MV-4-11 (cell line): ENCODE results near the gene UBLCP1.
A peak's percentile ranks its signal among the peaks of the same experiment; 100 is the strongest.
"Not testable (repeated sequence)": the region's sequence is repeated elsewhere in the genome, so short reads cannot be mapped to it uniquely, and the experiment has no call there.

Source experiments
- DNase-seq: peaks from one replicate; lab custom pipeline; 2025; lab: John Stamatoyannopoulos, UW

Gene UBLCP1, protein sequence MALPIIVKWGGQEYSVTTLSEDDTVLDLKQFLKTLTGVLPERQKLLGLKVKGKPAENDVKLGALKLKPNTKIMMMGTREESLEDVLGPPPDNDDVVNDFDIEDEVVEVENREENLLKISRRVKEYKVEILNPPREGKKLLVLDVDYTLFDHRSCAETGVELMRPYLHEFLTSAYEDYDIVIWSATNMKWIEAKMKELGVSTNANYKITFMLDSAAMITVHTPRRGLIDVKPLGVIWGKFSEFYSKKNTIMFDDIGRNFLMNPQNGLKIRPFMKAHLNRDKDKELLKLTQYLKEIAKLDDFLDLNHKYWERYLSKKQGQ

DNA sequence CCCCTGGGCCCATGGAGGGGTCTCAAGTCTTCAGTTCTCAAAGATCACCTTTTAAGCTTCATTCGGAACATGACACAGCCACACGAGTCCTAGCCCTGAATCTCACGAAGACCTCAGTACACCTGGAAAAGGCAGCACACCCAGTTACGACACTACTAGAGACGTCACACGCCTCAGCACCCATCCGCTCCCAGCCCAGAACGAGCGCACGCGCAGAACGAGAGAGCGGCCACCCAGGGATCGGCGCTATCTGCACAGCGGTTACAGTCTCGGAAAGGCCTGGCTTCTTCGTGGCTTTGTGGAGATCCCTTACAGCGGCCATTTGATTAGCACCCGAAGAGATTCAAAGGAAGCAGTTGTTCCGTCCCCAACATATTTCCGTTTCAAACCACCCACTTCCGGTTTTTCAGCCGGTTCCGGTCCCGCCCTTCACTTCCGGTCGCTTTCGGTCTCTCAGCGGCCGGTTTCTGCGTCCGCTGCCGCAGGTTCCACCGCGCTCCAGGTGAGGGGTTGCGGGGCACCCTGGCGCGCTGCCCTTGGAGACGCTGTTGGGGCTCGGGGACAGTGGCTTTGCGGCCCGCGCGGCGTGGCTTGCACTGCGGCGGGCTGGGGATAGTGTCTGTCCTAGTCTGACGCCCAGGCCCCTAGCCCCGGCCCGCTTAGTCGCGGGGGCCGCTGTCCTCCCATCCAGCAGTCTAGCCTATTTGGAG lies at the start of gene UBLCP1:
TSS of gene UBLCP1 (plus strand) at position 432 of the 710 bp plus-strand sequence. CDS start 5,626 bp downstream, outside the sequence.
- peak; percentile 77 for DNase-seq

DNA sequence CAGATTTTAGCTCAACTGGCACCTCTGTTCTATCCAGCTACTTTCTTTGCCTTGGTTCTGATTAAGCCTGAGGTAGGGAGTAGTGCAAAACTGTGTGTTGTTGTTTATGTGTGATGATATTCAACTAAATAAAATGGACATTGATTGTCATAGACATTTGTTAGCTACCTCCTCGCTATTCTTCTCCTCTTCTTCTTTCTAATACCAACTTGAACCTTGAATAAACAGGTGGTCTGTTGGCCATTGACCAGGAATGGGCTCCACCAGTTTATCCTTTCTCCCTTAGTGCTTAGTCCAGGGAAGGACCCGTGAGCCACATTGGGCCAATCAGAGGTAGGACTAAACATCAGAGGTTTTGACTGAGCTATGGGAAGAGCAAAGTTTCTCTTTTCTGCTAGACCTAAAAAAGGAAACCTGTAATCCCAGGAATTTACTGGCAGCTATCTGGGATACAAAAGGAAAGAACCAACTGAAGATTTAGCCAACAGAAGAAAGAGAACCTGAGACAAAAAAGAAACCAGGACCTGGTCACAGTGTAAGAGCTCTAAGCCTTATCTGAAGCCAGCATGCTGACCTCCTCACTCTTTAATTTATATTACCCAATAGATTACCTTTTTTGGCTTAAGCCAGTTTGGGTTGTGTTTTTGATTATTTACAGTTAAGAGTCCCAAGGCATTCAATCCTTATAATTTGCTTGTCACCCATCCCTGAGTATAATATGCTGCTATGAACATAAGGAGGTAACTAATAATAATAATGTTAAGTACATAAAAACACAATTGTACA lies 48.4 kb upstream of the UBLCP1 start:
- no peak for DNase-seq

DNA sequence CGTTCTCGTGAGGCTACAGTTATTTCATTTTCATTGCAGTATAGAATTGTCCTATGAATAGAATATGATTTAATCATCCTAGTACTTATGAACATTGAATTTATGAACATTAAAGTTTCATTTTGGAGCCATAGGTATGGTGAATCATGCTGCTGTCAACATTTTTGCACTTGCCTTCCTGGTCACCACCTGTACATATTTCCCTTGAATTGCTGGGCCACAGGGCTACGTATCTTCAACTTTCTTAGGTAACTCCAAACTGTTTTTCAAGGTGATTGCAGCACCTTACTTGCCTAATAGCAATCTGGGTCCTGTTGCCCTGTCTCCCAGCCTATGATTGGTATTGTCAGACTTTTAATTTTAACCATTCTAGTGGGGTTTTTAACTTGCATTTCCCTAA lies 47.2 kb upstream of the UBLCP1 start:
- no peak for DNase-seq

DNA sequence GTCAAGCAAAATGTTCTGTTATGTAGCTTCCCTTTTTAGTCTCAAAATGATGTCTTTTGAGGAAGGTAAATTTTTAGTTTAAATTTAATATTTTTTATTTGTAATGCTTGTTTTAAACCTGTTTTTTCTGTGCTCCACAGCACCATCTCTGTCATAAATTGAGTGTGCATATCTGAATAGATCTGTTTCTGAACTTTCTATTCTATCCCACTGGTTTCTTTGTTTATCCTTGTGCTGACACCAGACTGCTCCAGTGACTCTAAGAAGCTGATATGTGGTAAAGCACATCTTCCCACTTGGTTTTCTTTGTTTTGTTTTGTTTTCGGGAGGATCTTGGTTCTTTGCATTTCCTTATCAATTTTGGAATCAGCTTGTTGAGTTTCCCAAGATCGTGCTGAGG lies 46.6 kb upstream of the UBLCP1 start:
- no peak for DNase-seq

DNA sequence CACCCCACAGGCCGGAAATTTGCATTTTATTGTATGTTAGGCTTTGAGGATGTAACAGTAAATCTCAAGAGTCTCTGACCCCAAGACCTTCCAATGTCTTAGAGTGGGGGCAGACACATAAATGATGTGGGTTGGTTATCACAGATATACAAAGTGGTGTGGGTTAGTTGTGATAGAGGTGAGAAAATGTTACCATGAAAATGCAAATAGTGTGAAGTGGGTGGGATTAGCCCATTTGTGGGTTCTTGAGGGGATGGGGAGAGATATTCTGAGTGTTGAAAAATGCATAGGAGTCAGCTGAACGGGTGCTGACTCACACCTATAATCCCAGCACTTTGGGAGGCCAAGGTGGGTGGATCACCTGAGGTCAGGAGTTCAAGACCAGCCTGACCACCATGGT lies 45.9 kb upstream of the UBLCP1 start:
- DNase-seq = no peak

DNA sequence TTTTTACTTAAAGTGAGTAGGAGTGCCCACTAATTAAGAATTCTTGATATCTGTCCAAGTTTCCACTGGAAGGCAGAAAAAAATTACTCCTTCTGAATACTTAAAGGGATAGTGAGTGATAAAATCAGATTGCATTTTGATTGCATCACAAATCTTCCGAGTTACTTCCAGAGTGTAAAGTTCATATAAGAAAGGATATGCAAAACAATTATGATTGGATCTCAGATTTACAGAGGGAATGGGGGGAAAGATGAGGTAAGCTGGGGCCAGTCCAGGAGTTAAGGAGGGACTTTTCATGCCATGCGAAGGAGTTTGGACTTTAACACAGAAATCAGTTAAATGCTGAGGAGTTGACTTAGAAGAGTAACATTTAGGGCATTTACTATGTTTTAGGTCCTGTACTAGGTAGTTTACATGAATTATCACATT lies 44.5 kb upstream of the UBLCP1 start:
- no peak for DNase-seq

DNA sequence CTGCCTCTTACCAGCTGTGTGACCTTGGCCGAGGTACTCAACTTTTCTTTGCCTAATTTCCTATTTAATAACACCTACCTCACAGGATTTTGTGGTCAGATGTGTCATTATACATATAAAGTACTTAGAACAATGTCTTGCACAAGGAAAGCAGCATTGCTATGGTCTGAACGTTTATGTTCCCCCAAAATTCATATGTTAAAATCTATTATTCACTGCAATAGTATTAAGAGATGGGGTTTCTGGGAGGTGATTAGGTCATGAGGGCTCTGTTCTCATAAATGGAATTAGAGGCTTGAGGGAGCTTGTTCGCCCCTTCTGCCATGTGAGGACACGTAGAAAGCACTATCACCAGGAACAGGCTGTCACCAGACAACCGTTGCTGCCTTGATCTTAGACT lies 42.9 kb upstream of the UBLCP1 start:
- DNase-seq = no peak

DNA sequence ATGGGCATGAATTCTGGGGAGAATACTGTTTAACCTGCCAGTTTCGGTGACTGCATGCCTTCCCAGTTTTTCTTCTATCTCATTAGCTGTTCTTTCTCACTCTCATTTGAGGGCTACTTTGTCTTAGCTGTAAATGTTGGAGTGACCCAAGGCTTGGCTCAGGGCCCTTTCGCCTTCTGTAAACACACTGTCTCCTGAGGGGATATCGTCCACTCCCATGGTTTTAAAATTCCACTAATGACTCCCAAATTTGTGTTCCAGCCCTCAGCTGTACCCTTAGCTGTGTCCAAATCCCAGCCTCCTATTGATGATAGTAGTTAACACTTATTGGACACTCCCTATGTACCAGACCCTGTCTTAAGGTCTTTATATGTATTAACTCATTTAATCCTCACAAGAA lies 39.6 kb upstream of the UBLCP1 start:
- DNase-seq = no peak

DNA sequence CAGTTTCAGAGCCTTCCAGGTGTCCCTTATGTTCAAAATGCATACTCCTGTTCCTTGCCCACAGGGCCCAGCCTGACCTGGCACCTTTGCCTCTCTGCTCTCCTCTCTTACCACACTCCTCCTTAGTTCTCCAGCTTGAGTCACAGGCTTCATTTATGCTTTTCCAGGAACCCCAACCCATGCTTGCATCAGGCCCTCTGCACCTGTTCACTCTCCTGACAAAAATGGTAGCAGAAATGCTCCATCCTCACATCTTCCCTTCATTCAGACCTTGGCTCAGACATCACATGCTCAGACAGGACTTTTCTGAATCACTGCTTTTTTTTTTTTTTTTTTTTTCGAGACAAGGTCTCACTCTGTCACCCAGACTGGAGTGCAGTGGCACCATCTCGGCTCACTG lies 38.6 kb upstream of the UBLCP1 start:
- no peak for DNase-seq

DNA sequence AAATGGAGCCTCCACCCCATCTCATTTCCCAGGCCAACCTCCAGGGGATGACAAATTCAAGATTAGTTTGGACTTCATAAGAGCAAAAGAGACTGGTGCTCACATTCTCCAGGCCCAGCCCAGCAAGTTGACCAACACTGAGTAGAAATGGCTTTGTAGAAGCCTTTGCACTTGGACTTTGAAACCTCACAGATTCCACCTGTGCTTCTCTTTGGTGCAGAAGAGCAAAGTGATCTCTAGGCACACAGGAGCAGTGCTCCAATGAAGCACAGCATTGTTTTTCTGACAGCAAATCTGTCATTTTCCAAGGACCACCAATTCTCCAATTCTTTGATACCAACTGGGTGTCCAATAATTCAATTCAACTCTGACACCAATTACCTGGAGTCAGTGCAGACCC lies 36.6 kb upstream of the UBLCP1 start:
- no peak for DNase-seq

DNA sequence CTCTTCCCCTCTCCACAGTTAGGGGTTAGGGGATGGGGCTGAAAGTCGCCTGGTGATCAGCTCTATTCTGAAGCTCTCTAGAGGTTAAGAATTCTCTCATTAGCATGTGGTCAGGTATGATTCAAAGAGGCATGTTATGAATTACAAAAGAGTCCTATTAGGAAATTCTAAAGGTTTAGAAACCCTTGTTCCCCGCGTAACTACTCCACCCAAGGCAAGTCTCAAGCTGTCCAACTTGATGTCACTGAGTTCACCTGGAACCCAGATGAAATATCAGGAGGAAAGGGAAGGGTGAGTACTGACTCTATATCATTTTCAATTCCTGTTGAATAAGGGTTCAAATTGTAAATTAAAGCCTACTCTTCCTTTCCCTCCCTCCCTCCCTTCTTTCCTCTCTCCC lies 35.6 kb upstream of the UBLCP1 start:
- no peak for DNase-seq

DNA sequence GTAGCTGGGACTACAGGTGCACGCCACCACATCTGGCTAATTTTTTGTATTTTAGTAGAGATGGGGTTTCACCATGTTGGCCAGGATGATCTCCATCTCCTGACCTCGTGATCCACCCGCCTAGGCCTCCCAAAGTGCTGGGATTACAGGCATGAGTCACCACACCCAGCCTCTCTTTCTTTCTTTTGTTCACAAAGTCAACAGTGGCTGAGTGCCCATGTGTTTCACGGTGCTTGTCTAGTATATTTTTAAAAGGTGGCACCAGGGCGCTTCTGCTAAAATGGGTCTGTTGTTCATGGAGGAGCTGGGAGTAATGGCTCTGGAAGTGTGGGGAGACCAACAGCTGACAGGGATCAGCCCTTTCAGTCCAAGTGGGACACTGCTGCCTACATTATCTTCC lies 35.0 kb upstream of the UBLCP1 start:
- DNase-seq = not testable (repeated sequence)

DNA sequence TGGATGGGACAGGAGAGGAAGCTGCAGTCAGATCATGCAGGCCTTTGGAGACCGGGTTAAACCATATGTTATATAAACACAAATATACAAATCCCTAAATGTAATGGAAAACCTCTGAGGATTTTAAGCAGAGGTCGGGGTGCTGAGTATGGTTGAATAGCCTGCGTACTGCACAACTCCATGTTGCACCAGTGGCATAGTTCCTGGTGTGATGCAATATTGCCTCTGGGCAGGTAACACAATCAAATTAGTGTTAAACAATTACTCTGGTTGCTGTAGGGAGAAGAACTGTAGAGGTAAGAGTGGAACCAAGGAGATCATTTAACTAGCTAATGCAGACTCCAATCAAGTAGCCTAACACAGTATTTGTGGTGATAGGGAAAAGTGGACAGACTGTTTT lies 32.4 kb upstream of the UBLCP1 start:
- no peak for DNase-seq

DNA sequence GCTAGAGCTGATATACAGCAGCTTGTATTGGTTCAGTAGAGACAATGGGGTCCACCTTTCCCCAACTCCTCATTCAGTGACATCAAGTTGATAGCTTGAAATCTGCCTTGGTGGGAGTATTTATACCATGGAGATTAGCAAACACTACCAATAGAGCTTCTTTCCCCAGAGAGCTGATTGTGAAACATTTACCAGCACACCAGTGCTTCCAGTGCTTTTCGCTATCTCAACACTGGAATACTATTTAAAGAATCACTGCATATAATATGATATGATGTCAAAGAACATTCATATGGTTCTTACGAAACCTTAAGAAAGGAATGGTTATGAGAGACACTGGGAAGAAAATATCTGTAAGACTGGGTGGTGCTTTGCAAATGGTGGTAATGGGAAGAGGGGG lies 31.9 kb upstream of the UBLCP1 start:
- no peak for DNase-seq

DNA sequence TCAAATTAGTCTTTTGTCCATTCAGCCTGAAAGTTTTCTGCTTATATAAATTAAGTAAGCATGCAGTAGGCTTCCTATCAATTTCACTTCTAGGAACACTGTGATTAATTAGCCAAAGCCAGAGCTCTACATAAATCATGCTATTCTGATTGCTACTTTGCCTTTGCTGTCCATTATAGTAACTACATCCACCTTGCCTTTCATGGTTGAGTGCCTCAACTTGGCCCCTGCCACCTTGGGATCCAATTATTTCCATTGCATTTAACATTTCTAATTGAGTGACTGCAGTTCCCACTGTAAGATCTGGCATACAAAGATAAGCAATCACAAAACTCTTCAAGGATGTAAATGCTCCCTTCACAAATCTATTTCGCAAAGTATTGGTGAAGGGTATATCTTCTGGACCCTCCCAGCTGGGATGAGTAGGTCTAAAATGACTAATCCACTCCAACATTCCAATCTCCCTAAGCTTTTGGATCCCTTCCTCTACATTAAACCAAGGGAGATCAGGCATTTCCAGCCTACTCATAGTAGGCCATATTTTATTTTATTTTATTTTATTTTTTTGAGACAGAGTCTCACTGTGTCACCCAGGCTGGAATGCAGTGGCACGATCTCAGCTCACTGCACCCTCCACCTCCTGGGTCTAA lies 27.1 kb upstream of the UBLCP1 start:
- not testable (repeated sequence) for DNase-seq

DNA sequence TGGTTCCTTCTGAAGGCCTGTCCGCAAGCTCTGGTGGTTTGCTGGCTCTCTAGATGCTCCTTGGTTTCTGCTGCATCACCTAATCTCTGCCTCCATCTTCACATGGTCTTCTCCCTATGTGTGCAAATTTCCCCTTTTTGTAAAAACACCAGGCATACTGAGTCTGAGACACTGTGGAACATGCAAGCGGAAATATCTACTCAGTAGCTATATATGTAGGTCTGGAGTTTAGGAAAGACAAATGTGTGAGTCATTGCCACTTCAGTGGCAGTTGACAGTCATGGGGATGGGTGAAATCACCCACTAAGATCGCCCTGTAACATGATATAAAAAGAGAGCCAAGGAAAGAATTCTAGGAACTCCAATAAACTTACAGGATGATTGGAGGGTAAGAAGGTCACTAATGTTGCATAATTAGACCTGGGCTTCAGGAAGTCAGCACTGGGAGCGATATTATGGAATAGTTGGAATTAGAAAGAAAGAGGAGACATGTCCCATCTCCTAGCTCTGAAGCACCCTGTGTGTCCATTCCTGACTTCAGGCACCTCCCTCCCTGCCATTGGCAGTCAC lies 22.7 kb upstream of the UBLCP1 start:
- DNase-seq = peak; percentile 69

DNA sequence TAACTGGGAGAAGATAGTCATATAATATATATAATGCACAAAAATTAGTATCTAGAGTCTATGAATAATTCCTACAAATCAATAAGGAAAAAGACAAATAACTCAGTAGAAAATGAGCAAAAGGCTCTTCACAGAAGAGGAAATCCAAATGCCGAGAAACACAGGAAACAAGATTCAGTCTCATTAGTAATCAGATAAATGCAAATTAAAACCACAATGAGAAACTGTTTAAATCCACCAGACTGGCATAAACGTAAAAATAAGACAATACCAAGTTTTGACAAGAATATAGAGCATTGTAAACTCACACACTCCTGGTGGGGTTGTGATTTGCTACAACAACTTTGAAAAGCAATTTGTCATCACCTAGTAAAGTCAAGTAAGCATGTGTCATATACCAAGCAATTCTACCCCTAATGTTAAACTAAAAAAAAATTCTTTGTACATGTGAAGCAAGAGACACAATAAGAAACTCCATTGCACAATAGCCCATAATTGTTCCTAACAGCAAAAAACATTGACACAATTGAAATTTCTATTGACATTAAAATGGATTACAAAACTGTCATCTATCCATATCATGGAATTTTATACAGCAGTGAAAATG lies 21.0 kb upstream of the UBLCP1 start:
- peak; percentile 19 for DNase-seq

DNA sequence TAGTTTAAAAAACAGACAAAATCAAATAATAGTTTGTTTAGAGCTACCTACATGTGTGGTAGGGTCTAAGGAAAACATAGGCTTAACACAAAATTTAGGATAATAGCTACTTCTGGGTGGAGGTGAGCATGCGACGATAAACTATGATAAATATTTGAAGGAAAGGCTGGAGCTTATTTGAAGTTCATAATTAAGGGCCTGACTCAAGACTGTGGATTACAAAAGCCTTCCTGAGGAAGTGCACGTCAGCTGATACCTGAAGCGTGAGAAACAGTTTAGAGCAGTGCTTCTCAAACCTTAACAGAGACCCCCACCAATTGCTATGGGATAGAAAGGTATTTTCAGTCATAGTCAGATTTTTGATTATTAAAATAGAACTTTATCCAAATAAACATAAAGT lies 20.4 kb upstream of the UBLCP1 start:
- DNase-seq = no peak

DNA sequence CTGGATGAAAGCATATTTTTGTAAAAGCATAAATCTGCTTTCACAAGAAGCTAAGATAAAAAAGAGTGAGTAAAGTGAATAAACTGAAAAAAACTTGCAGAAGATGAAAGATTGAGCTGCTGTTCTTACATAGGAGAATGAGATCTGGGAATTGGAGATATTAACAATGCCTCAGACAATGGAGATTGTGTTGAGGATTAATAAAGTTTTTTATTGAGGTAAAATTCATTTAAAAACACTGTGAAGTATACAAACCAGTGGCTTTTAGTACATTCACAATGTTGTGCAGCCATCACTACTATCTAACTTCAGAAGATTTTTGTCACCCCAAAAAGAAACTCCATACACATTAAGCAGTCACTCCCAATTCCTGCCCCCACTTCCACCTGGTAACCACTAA lies 19.7 kb upstream of the UBLCP1 start:
- no peak for DNase-seq

DNA sequence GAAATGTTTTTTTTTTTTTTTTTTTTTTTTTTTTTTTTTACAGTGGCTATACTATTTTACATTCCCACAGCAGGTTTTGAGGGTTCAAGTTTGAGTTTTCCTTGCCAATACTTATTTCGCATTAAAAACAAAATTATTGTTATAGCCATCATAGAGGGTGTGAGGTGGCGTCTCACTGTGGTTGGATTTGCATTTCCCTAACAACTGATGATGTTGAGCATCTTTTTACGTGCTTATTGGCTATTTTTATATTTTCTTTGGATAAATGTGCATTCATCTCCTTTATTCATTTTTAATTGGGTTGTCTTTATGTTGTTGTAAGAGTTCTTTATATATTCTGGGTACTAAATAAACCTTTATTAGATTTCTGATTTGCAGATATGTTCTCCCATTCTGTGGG lies 18.9 kb upstream of the UBLCP1 start:
- no peak for DNase-seq

DNA sequence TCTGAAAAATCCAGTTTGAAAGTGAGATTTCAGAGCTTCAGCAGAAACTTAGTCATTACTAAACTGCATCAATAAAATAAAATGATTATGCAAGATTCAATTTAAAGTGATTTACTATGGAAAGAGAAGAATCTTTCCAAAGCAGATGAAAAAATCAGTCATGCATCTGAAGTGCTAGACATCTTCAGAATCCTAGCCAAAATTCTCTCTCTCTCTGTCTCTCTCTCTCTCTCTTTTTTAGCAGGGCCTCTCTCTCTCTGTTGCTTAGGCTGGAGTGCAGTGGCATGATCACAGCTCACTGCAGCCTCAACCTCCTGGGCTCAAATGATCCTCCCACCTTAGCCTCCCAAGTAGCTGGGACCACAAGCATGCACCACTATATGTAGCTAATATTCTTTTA lies 18.2 kb upstream of the UBLCP1 start:
- no peak for DNase-seq

DNA sequence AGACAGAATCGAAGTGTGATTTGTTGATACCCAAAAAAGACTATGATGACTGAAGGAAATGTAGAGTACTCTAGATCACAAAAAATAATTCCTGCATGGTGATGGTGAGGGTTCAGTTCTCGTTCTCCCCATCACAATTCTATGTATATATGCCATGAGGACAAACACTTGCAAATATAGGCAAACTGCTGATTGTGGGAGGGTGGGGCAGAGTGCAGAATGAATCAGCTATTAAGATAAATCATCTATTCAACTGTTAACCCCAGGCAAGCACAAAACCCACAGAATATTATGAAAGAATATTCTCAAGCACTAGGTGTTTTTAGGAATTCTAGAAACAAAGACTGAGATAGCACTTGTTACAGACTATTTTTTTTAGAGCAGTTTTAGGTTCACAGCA lies 13.9 kb upstream of the UBLCP1 start:
- no peak for DNase-seq
